Measurements from ENCODE around the gene RHOB.
"Not testable (repeated sequence)": the region's sequence is repeated elsewhere in the genome, so short reads cannot be mapped to it uniquely, and the experiment has no call there.

The RHOB gene

GRCh38 chr2:20491739-20492531 lies 45.1 kb downstream of the RHOB start:
- Mint-ChIP-seq H3K27ac (no peak overlapping the region), H3K9me3 (no peaks in the 10 kb centered on the region), H3K4me3 (no peak overlapping the region), H3K27me3 (no peaks in the 10 kb centered on the region), H3K4me1 (ENCODE audit: low read depth) (no peaks in the 10 kb centered on the region), H3K36me3 (ENCODE audit: low read depth) (no peaks in the 10 kb centered on the region)

- H3K4me3 Mint-ChIP-seq; H3K36me3 Mint-ChIP-seq (ENCODE audit: low read depth); H3K27ac Mint-ChIP-seq; H3K9me3 Mint-ChIP-seq; H3K4me1 Mint-ChIP-seq (ENCODE audit: low read depth); H3K27me3 Mint-ChIP-seq: not testable (repeated sequence)
These were observed 46.2 kb downstream of the RHOB start for GRCh38 chr2:20493095-20493494.

GRCh38 chr2:20494241-20494640 lies 47.4 kb downstream of the RHOB start:
- H3K36me3 Mint-ChIP-seq (ENCODE audit: low read depth) = no peaks in the 10 kb centered on the region
- no peak overlapping the region for H3K4me3 Mint-ChIP-seq
- H3K9me3 Mint-ChIP-seq = no peaks in the 10 kb centered on the region
- H3K27ac Mint-ChIP-seq = no peak overlapping the region
- no peaks in the 10 kb centered on the region for H3K27me3 Mint-ChIP-seq
- H3K4me1 Mint-ChIP-seq (ENCODE audit: low read depth) = no peaks in the 10 kb centered on the region

GRCh38 chr2:20496076-20496872 lies 49.4 kb downstream of the RHOB start:
- H3K27ac Mint-ChIP-seq = no peak overlapping the region
- no peak overlapping the region for H3K4me3 Mint-ChIP-seq
- no peaks in the 10 kb centered on the region for H3K36me3 Mint-ChIP-seq (ENCODE audit: low read depth)
- H3K9me3 Mint-ChIP-seq = no peaks in the 10 kb centered on the region
- H3K4me1 Mint-ChIP-seq (ENCODE audit: low read depth) = no peaks in the 10 kb centered on the region
- H3K27me3 Mint-ChIP-seq = peaks cover 7% of the 10 kb centered on the region

GRCh38 chr2:20496942-20497341 lies 50.1 kb downstream of the RHOB start:
- H3K36me3 Mint-ChIP-seq (ENCODE audit: low read depth) = no peaks in the 10 kb centered on the region
- H3K27me3 Mint-ChIP-seq = peaks cover 7% of the 10 kb centered on the region
- no peak overlapping the region for H3K27ac Mint-ChIP-seq
- H3K9me3 Mint-ChIP-seq = no peaks in the 10 kb centered on the region
- no peaks in the 10 kb centered on the region for H3K4me1 Mint-ChIP-seq (ENCODE audit: low read depth)
- no peak overlapping the region for H3K4me3 Mint-ChIP-seq
